ENCODE results near the gene RAD9A.

DNA sequence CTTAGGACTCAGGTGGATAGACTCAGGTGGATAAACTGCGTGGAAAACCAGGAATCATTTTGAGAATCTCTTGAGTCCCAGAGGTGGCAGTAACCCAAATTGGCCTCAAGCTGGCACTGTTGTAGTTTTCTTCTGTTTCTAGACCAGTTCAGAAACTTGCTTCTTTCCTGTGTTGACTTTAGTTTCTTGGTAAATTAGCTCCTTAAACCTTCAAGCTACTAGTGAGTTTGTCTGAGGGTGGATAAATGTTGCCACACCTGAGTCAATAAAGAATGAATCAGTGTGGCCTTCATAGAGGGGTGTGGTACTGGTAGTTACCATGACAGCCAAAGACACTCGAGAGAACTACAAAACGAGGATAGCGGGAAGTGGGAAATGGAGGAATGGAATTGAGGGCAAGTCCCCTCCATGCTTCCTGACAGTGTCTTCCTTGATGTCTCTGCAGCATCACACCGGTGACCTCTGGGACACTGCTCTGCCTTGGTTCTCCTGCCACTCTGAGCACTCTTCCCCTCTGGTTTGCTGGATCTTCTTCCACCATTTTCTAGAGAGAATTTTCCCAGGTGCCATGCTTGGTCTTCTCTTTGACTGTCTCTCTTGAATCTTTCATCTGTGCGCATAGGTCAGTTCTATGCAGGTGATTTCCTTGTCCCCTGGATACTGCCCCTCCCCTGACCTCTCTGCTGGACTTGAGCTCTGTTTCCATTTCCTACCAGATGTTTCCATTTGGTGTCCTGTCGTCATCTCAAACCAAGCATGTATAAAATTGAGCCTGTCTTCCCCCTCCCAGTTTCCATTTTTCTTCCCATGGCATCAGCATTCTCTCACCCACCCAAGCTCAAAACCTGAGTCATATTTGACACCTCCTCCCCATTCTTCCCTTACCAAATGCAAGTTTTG lies 45.6 kb upstream of the RAD9A start:
- TF ChIP-seq YY1 (tag by site-specific recombination; IDR thresholded peaks at IDR 0.05) (no peak), ZNF274 (IDR thresholded peaks at IDR 0.05; ENCODE audit: low read length) (no peak), ZNF274 (tag by site-specific recombination; IDR thresholded peaks at IDR 0.05; ENCODE audit: borderline replicate concordance) (no peak), KLF16 (tag by site-specific recombination; IDR thresholded peaks at IDR 0.05) (no peak), ZNF239 (tag by site-specific recombination; IDR thresholded peaks at IDR 0.05) (no peak), ZBTB1 (tag by site-specific recombination; IDR thresholded peaks at IDR 0.05) (no peak)
- TF ChIP-seq, protein P1, sequence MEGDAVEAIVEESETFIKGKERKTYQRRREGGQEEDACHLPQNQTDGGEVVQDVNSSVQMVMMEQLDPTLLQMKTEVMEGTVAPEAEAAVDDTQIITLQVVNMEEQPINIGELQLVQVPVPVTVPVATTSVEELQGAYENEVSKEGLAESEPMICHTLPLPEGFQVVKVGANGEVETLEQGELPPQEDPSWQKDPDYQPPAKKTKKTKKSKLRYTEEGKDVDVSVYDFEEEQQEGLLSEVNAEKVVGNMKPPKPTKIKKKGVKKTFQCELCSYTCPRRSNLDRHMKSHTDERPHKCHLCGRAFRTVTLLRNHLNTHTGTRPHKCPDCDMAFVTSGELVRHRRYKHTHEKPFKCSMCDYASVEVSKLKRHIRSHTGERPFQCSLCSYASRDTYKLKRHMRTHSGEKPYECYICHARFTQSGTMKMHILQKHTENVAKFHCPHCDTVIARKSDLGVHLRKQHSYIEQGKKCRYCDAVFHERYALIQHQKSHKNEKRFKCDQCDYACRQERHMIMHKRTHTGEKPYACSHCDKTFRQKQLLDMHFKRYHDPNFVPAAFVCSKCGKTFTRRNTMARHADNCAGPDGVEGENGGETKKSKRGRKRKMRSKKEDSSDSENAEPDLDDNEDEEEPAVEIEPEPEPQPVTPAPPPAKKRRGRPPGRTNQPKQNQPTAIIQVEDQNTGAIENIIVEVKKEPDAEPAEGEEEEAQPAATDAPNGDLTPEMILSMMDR (tag by site-specific recombination; IDR thresholded peaks at IDR 0.05), result peak; percentile 46; the same call in 1 of the 2 replicates
- TF ChIP-seq, protein P2, sequence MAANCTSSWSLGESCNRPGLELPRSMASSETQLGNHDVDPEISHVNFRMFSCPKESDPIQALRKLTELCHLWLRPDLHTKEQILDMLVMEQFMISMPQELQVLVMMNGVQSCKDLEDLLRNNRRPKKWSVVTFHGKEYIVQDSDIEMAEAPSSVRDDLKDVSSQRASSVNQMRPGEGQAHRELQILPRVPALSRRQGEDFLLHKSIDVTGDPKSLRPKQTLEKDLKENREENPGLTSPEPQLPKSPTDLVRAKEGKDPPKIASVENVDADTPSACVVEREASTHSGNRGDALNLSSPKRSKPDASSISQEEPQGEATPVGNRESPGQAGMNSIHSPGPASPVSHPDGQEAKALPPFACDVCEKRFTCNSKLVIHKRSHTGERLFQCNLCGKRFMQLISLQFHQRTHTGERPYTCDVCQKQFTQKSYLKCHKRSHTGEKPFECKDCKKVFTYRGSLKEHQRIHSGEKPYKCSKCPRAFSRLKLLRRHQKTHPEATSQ (tag by site-specific recombination; IDR thresholded peaks at IDR 0.05), result no peak

Data from HEK293 (cell line).